Esophagus squamous epithelium (tissue), 4 donors: ENCODE measurements around the gene CGB2.

Experiments used
- CTCF ChIP-seq, 6 experiments: fragments of 450-650 bp in 4 of 6; fragments of 200-600 bp in 2 of 6; sonication (generic) in 2 of 6; IDR thresholded peaks; one replicate each; pipeline ENCODE4 v1.5.1; 2016 to 2019; ENCODE audit warnings: antibody characterized with exemption in 6 of 6, mild to moderate bottlenecking in 4 of 6, moderate library complexity in 4 of 6
- POLR2A ChIP-seq, 4 donors: fragments of 450-650 bp; IDR thresholded peaks; one replicate each; pipeline ENCODE4 v1.6.1; 2017; ENCODE audit warnings: antibody characterized with exemption in 4 of 4, mild to moderate bottlenecking in 4 of 4, moderate library complexity in 3 of 4

DNA sequence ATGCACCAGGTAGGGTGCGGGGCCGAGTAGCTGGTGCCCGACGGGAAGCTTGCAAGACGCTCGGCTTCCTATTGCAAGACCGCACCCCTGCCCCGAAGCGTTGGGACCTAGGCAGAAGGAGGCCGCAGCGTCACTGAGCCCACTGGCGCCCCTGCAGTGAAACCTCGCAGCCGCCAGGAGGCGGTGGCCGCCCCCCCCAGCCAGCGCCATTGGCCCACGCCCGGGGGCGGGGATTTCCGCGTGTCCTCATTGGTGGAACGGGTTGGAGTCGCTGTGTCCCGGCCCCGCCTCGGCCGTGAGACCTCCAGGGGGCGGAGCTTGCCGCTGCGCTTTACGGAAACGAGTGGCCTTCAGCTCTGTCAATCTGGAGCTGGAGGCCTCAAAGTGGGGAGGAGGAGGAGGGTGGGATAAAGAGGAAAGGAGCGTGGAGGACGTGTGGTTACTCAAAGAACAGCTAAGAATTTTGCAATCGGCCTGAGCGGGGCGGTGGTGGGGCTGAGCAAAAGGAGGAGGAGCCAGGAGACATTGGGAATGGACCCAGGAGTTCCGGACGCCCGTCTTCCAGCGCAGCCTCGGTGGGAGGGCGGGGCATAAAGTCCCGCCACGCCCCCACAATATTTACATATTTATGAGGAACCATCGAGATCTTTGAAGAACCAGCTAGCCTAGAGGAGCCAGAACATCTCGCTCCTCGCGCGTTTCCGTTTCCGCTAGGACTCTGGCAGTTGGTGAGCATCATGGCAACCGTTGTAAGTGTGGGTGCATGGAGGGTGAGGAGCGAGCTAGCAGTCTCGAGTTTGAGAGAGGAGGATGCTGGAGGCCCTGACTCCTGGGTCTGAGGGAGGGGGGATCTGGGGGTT is 38.3 kb upstream of the CGB2 start, which contains the start of the genes GYS1 and RUVBL2:
- peak; percentile 96 to 100 (median 99) for TF ChIP-seq CTCF (IDR thresholded peaks at IDR 0.05)
- peak in 3 of 4 donors; percentile 38 to 95 (median 93) for TF ChIP-seq POLR2A (IDR thresholded peaks at IDR 0.05)
